SK-N-SH treated with all-trans-retinoic acid at 6 μM for 48 hours (cell line): ENCODE results near the gene ASB4.

ENCODE experiments used
- ATAC-seq: fragments of 200-7000 bp; cut with Tn5 transposase; 3 replicates; pipeline ENCODE4 v1.9.1; 2020; ENCODE audit warnings: mild to moderate bottlenecking, moderate library complexity
- ARNTL ChIP-seq: fragments of 450-650 bp; formaldehyde crosslinking; IDR thresholded peaks from 2 replicates; pipeline ENCODE4 v1.5.0; 2020; ENCODE audit warnings: low read depth, mild to moderate bottlenecking, moderate library complexity, borderline replicate concordance
- BACH2 ChIP-seq: fragments of 250-450 bp; sonication (Bioruptor Pico); IDR thresholded peaks from 2 replicates; pipeline ENCODE4 v1.9.0; 2021; ENCODE audit warnings: mild to moderate bottlenecking, borderline replicate concordance
- CSDC2 ChIP-seq: fragments of 250-450 bp; sonication (Bioruptor Pico); IDR thresholded peaks from 2 replicates; pipeline ENCODE4 v1.5.0; 2020; ENCODE audit warnings: mild to moderate bottlenecking, moderate library complexity
- ESRRG ChIP-seq: fragments of 250-450 bp; sonication (Bioruptor Pico); IDR thresholded peaks from 2 replicates; pipeline ENCODE4 v1.6.1; 2021; ENCODE audit warnings: mild to moderate bottlenecking
- GLIS3 ChIP-seq: fragments of 250-450 bp; sonication (Bioruptor Pico); IDR thresholded peaks from 2 replicates; pipeline ENCODE4 v1.5.0; 2020; ENCODE audit warnings: mild to moderate bottlenecking, moderate library complexity
- OSR1 ChIP-seq: fragments of 250-450 bp; sonication (Bioruptor Pico); IDR thresholded peaks from 2 replicates; pipeline ENCODE4 v1.8.0; 2022; ENCODE audit warnings: moderate library complexity, mild to moderate bottlenecking, inconsistent platforms
- PPARA ChIP-seq: fragments of 250-450 bp; sonication (Bioruptor Pico); IDR thresholded peaks from 2 replicates; pipeline ENCODE4 v1.5.0; 2020; ENCODE audit warnings: mild to moderate bottlenecking, borderline replicate concordance
- RARB ChIP-seq: fragments of 250-450 bp; sonication (Bioruptor Pico); IDR thresholded peaks from 2 replicates; pipeline ENCODE4 v1.8.0; 2021; ENCODE audit warnings: mild to moderate bottlenecking, moderate library complexity
- TCF4 ChIP-seq: fragments of 250-450 bp; sonication (Bioruptor Pico); IDR thresholded peaks from 2 replicates; pipeline ENCODE4 v1.8.0; 2021; ENCODE audit warnings: mild to moderate bottlenecking, moderate library complexity, borderline replicate concordance
- TOX ChIP-seq: fragments of 250-450 bp; sonication (Bioruptor Pico); IDR thresholded peaks from 2 replicates; pipeline ENCODE4 v1.8.0; 2021; ENCODE audit warnings: mild to moderate bottlenecking, moderate library complexity, borderline replicate concordance
- ZC3H10 ChIP-seq: fragments of 250-450 bp; sonication (Bioruptor Pico); IDR thresholded peaks from 2 replicates; pipeline ENCODE4 v1.5.1; 2021; ENCODE audit warnings: mild to moderate bottlenecking, moderate library complexity
- ZFP3 ChIP-seq: fragments of 250-450 bp; sonication (Bioruptor Pico); IDR thresholded peaks from 2 replicates; pipeline ENCODE4 v1.5.0; 2020; ENCODE audit warnings: mild to moderate bottlenecking, moderate library complexity
- ZFP30 ChIP-seq: fragments of 450-650 bp; formaldehyde crosslinking; IDR thresholded peaks from 2 replicates; pipeline ENCODE4 v1.5.0; 2022; ENCODE audit warnings: mild to moderate bottlenecking, moderate library complexity
- ZNF565 ChIP-seq: fragments of 450-650 bp; formaldehyde crosslinking; conservative IDR thresholded peaks from 2 replicates; pipeline ENCODE4 v1.5.0; 2020; ENCODE audit warnings: low read depth, mild to moderate bottlenecking, moderate library complexity
- ZNF70 ChIP-seq: fragments of 450-650 bp; formaldehyde crosslinking; IDR thresholded peaks from 2 replicates; pipeline ENCODE4 v1.5.0; 2020; ENCODE audit warnings: mild to moderate bottlenecking, moderate library complexity
- ZNF8 ChIP-seq: fragments of 450-650 bp; formaldehyde crosslinking; IDR thresholded peaks from 2 replicates; pipeline ENCODE4 v1.5.0; 2020; ENCODE audit warnings: mild to moderate bottlenecking, moderate library complexity
- TF ChIP-seq, protein P1 (sequence below): fragments of 250-450 bp; sonication (Bioruptor Pico); IDR thresholded peaks from 2 replicates; pipeline ENCODE4 v1.5.1; 2021; ENCODE audit warnings: mild to moderate bottlenecking, moderate library complexity
- TF ChIP-seq, protein P2 (sequence below): fragments of 250-450 bp; sonication (Bioruptor Pico); IDR thresholded peaks from 2 replicates; pipeline ENCODE4 v1.8.0; 2021; ENCODE audit warnings: low read depth, mild to moderate bottlenecking, moderate library complexity, borderline replicate concordance
- TF ChIP-seq, protein P3 (sequence below): fragments of 250-450 bp; sonication (Bioruptor Pico); IDR thresholded peaks from 2 replicates; pipeline ENCODE4 v1.5.1; 2020; ENCODE audit warnings: low read depth, mild to moderate bottlenecking, moderate library complexity
- TF ChIP-seq, protein P4 (sequence below): fragments of 250-450 bp; sonication (Bioruptor Pico); IDR thresholded peaks from 2 replicates; pipeline ENCODE4 v1.8.0; 2020; ENCODE audit warnings: mild to moderate bottlenecking, moderate library complexity, borderline replicate concordance

Gene ASB4

DNA sequence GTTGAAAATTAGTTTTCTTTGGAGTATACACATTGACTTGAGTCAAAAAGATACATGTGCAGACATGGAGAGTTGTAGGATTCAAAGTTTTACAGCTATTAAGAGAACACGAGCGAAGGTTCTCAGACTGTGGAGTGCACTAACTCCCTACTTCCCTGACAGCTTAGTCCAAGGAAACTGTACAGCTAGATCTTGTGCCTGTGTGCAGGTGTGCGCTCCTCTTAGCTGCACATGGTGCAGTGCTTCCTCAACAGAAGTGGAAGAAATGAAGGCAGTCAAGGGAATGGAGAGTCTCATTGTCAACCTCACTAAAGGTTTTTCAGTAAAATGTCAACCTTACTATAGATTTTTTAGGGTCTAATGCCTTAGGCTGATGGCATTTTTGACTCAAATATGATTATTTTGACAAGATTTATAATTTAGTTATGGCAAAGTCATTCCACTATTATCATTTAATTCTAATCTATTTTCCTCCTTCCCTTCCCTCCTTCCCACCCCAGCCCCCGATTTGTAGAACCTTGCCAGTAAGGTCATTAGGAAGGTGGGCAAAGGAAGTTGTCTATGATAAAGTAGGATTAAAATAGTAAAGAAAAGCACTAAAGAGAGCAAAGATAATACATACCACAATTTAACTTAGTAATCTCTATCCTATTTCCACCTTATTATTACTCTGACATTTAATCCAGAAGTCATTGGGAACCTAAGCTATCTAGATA, 97.0 kb downstream of the ASB4 start (continued):
- no peak for TF ChIP-seq TOX (CRISPR knock-in tag)

DNA sequence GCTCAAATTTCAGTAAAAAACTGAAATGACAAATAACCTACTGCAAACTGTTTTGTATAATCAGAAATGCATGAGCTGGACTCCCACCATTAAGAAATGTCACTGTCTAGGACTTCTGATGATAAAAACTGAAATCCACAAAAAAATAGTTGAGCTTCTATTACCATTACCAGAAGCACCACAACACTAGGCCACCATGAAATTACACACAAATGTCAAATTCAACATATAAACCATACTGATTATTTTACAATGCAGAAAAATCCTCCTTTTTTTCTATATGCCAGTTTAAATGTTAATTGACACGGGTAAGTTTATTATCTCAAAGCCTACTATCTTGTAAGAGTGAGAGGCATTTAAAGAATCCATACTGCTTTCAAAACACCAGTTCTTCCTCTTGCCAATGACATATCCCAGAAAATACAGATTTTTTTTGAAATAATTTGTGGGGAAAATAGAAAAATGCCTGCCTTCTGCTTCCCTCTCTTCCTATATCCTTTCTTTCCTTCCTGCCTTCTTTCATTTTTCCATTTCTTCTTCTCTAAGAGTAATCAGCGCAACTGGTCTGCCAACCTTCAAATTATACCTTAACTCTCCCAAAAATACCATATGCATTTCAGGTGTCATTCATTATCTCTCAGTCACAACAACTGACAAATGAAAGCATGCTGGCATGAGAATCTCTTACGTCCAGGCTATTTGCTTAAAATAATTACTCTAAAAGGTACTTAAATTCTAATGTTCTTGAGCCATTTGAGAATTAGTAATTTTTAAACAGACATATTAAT, 98.3 kb downstream of the ASB4 start:
- no peak for TF ChIP-seq ZNF565 (CRISPR knock-in tag)
- TF ChIP-seq ESRRG (CRISPR knock-in tag): no peak
- TF ChIP-seq ZNF8: no peak
- no peak for TF ChIP-seq RARB (CRISPR knock-in tag)
- no peak for ATAC-seq

DNA sequence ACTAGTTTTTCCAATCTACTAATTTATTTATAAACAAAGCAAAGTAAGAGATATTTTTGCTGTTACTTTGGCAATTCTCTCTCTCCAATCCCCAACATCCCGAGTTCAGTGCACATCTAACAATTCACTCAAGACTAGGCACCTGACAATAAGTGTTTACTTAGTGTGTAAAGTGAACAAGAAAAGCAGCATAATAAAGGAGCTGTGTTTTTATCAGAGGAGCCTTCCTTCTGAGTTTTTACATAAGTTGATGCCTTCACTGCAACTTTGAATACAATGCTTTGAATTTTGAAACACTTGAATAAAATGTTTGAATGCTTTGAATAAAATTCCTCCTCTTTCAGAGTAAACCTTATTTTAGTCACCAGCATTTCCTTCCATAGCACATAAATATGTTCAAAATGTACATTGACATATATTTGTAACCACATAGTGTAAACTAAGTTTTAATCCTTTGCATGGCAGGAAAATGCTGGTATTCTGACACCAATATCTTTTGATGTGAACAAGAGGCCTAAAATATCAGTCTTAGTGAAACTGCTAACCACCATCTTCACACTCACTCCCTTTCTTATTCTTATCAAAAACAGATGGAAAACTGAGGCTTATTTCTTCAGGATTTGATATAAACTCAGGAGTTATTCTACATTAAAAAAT, 99.2 kb downstream of the ASB4 start:
- TF ChIP-seq OSR1 (CRISPR knock-in tag): no peak
- TF ChIP-seq ARNTL: no peak
- TF ChIP-seq, protein P1, sequence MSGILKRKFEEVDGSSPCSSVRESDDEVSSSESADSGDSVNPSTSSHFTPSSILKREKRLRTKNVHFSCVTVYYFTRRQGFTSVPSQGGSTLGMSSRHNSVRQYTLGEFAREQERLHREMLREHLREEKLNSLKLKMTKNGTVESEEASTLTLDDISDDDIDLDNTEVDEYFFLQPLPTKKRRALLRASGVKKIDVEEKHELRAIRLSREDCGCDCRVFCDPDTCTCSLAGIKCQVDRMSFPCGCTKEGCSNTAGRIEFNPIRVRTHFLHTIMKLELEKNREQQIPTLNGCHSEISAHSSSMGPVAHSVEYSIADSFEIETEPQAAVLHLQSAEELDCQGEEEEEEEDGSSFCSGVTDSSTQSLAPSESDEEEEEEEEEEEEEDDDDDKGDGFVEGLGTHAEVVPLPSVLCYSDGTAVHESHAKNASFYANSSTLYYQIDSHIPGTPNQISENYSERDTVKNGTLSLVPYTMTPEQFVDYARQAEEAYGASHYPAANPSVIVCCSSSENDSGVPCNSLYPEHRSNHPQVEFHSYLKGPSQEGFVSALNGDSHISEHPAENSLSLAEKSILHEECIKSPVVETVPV (CRISPR knock-in tag): no peak
- TF ChIP-seq, protein P2, sequence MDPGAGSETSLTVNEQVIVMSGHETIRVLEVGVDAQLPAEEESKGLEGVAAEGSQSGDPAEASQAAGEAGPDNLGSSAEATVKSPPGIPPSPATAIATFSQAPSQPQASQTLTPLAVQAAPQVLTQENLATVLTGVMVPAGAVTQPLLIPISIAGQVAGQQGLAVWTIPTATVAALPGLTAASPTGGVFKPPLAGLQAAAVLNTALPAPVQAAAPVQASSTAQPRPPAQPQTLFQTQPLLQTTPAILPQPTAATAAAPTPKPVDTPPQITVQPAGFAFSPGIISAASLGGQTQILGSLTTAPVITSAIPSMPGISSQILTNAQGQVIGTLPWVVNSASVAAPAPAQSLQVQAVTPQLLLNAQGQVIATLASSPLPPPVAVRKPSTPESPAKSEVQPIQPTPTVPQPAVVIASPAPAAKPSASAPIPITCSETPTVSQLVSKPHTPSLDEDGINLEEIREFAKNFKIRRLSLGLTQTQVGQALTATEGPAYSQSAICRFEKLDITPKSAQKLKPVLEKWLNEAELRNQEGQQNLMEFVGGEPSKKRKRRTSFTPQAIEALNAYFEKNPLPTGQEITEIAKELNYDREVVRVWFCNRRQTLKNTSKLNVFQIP (CRISPR knock-in tag): no peak
- TF ChIP-seq BACH2: no peak
- TF ChIP-seq ZFP3 (CRISPR knock-in tag): no peak
- no peak for TF ChIP-seq PPARA (CRISPR knock-in tag)
- TF ChIP-seq ZFP30: no peak
- no peak for TF ChIP-seq CSDC2 (CRISPR knock-in tag)
- TF ChIP-seq ZNF70 (CRISPR knock-in tag): no peak
- no peak for TF ChIP-seq GLIS3 (CRISPR knock-in tag)
- TF ChIP-seq TCF4 (CRISPR knock-in tag): no peak
- TF ChIP-seq RARB (CRISPR knock-in tag): no peak
- TF ChIP-seq ESRRG (CRISPR knock-in tag): no peak
- TF ChIP-seq, protein P3, sequence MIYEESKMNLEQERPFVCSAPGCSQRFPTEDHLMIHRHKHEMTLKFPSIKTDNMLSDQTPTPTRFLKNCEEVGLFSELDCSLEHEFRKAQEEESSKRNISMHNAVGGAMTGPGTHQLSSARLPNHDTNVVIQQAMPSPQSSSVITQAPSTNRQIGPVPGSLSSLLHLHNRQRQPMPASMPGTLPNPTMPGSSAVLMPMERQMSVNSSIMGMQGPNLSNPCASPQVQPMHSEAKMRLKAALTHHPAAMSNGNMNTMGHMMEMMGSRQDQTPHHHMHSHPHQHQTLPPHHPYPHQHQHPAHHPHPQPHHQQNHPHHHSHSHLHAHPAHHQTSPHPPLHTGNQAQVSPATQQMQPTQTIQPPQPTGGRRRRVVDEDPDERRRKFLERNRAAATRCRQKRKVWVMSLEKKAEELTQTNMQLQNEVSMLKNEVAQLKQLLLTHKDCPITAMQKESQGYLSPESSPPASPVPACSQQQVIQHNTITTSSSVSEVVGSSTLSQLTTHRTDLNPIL (CRISPR knock-in tag): no peak
- TF ChIP-seq, protein P4, sequence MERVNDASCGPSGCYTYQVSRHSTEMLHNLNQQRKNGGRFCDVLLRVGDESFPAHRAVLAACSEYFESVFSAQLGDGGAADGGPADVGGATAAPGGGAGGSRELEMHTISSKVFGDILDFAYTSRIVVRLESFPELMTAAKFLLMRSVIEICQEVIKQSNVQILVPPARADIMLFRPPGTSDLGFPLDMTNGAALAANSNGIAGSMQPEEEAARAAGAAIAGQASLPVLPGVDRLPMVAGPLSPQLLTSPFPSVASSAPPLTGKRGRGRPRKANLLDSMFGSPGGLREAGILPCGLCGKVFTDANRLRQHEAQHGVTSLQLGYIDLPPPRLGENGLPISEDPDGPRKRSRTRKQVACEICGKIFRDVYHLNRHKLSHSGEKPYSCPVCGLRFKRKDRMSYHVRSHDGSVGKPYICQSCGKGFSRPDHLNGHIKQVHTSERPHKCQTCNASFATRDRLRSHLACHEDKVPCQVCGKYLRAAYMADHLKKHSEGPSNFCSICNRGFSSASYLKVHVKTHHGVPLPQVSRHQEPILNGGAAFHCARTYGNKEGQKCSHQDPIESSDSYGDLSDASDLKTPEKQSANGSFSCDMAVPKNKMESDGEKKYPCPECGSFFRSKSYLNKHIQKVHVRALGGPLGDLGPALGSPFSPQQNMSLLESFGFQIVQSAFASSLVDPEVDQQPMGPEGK (CRISPR knock-in tag): no peak
- no peak for TF ChIP-seq ZC3H10 (CRISPR knock-in tag)
- TF ChIP-seq, all 23 proteins: peak for 0
- ATAC-seq: no peak

DNA sequence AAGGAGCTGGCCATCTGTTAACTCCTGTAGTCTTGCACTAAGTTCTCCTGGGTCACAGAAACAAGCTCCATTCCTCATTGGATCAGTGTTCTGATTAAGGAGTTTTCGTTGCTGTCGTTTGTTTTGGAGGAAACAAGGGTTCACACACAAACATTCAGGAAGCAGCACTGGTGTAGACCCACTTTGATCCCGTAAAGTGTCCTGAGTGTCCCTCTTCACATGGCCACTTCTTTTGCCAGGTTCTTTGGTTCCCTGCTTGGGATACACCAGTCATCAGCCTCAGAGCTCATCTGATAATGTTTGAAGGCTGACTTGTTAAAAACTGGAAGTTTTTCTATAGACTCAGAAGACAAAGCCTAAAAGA, 99.7 kb downstream of the ASB4 start:
- TF ChIP-seq ZFP3 (CRISPR knock-in tag): no peak
- no peak for TF ChIP-seq RARB (CRISPR knock-in tag)
- no peak for TF ChIP-seq ZNF8
- TF ChIP-seq, protein P2 (CRISPR knock-in tag): no peak
- no peak for ATAC-seq
